Thymus (tissue), 11 donors: ENCODE measurements around the gene RPL11. TPM values are rescaled to one million over a fixed set of nuclear protein-coding genes. Genes with fewer than 3 reads are reported as not detected.

Experiments
- DNase-seq, 9 donors: peaks; one replicate each; pipeline ENCODE4 v3.0.0-alpha.2; 2013; ENCODE audit warnings: low spot score in 9 of 9, low read depth in 6 of 9, missing footprints in 1 of 9
- H3K27ac ChIP-seq, 2 donors: one replicate each; pipeline ENCODE4 v1.5.1; 2013; ENCODE audit warnings: control low read depth in 1 of 2, low read depth in 1 of 2, low read length in 1 of 2, mild to moderate bottlenecking in 1 of 2, moderate library complexity in 1 of 2
- H3K27me3 ChIP-seq, 2 donors: one replicate each; pipeline ENCODE4 v1.5.1; 2013; ENCODE audit warnings: low read length in 1 of 2; ENCODE audit not compliant: control insufficient read depth in 2 of 2, insufficient read depth in 1 of 2
- H3K36me3 ChIP-seq, 2 donors: one replicate each; pipeline ENCODE4 v1.5.1; 2013; ENCODE audit warnings: low read length in 1 of 2, mild to moderate bottlenecking in 1 of 2, moderate library complexity in 1 of 2; ENCODE audit not compliant: control insufficient read depth in 2 of 2, insufficient read depth in 2 of 2
- H3K4me1 ChIP-seq, 2 donors: one replicate each; pipeline ENCODE4 v1.5.1; 2013; ENCODE audit warnings: low read length in 2 of 2; ENCODE audit not compliant: control insufficient read depth in 2 of 2, insufficient read depth in 2 of 2
- H3K4me3 ChIP-seq, 2 donors: one replicate each; pipeline ENCODE4 v1.5.1; 2013; ENCODE audit warnings: low read length in 2 of 2, control low read depth in 1 of 2, mild to moderate bottlenecking in 1 of 2
- H3K9me3 ChIP-seq, 2 donors: one replicate each; pipeline ENCODE4 v1.5.1; 2013; ENCODE audit warnings: low read length in 1 of 2, mild to moderate bottlenecking in 1 of 2; ENCODE audit not compliant: control insufficient read depth in 2 of 2, insufficient read depth in 1 of 2
- WGBS: extraction: QIAGEN DNeasy Blood & Tissue Kit; methylation state at CpG from one replicate; pipeline ENCODE4 v1.1.7; 2013; 5-methylcytosine and 5-hydroxymethylcytosine counted together
- polyA plus RNA-seq: library from polyadenylated mRNA; stranded (reverse); fragments of 200-250 nt; gene quantifications from one replicate; pipeline ENCODE4 v1.2.3, GENCODE V29; 2013
- total RNA-seq: library from RNA; stranded (reverse); fragments of 120-200 nt; gene quantifications from one replicate; pipeline ENCODE4 v1.2.4, GENCODE V29; 2013
- donor health status: healthy.

Gene RPL11
- total and polyA plus RNA-seq, 2 donors, result 3,178 to 4,395 TPM

- no peaks in the 10 kb centered on the region for H3K4me1 ChIP-seq
- peaks cover 24 to 48% of the 10 kb centered on the region in 2 donors for H3K36me3 ChIP-seq
- DNase-seq, result no peak
- no peak overlapping the region for H3K4me3 ChIP-seq
- 94% methylated on average over 6 of the region's 6 CpGs for WGBS
- no peaks in the 10 kb centered on the region for H3K9me3 ChIP-seq
- no peaks in the 10 kb centered on the region for H3K27me3 ChIP-seq
- no peak overlapping the region for H3K27ac ChIP-seq
Measured at GRCh38 chr1:23704834-23705495, 13.4 kb downstream of the RPL11 start.

- H3K27me3 ChIP-seq, result no peaks in the 10 kb centered on the region
- 98% methylated on average over 4 of the region's 4 CpGs for WGBS
- H3K9me3 ChIP-seq, result no peaks in the 10 kb centered on the region
- no peaks in the 10 kb centered on the region for H3K4me1 ChIP-seq
- DNase-seq, result no peak
- H3K36me3 ChIP-seq, result peaks cover 5 to 28% of the 10 kb centered on the region in 2 donors
- H3K4me3 ChIP-seq, result no peak overlapping the region
- H3K27ac ChIP-seq, result no peak overlapping the region
Measured at GRCh38 chr1:23709229-23709628, 17.6 kb downstream of the RPL11 start.

DNA sequence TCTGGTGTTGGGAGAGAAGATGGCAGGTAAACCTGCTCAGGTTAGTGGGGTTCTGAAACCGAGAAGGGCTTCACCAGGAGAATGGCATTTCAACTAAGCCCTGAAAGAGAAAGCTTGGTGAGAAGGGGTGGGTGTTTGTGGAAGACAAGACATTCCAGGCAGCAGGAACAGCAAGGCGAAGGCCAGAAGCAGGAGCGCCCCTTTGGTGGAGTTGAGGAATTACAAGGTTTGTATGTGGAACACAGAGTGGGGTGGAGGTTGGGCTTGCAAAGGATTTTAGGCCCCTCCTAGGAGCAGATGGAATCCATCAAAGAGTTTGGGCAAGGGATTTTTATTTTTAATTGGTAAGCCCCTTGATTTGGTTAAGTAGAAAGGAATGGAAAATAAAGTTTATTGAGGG lies 26.9 kb downstream of the RPL11 start:
- Histone ChIP-seq H3K9me3 (no peaks in the 10 kb centered on the region), H3K4me1 (no peaks in the 10 kb centered on the region), H3K27ac (no peak overlapping the region), H3K27me3 (no peaks in the 10 kb centered on the region), H3K36me3 (no peaks in the 10 kb centered on the region), H3K4me3 (no peak overlapping the region)
- DNase-seq, result no peak
- 95% methylated on average over 3 of the region's 3 CpGs for WGBS

- H3K27me3 ChIP-seq, result no peaks in the 10 kb centered on the region
- no peaks in the 10 kb centered on the region for H3K4me1 ChIP-seq
- WGBS, result 93% methylated on average over 3 of the region's 3 CpGs
- no peak overlapping the region for H3K27ac ChIP-seq
- DNase-seq, result no peak
- no peak overlapping the region for H3K4me3 ChIP-seq
- no peaks in the 10 kb centered on the region for H3K36me3 ChIP-seq
- no peaks in the 10 kb centered on the region for H3K9me3 ChIP-seq
Measured at GRCh38 chr1:23719162-23719820, 27.7 kb downstream of the RPL11 start.

DNA sequence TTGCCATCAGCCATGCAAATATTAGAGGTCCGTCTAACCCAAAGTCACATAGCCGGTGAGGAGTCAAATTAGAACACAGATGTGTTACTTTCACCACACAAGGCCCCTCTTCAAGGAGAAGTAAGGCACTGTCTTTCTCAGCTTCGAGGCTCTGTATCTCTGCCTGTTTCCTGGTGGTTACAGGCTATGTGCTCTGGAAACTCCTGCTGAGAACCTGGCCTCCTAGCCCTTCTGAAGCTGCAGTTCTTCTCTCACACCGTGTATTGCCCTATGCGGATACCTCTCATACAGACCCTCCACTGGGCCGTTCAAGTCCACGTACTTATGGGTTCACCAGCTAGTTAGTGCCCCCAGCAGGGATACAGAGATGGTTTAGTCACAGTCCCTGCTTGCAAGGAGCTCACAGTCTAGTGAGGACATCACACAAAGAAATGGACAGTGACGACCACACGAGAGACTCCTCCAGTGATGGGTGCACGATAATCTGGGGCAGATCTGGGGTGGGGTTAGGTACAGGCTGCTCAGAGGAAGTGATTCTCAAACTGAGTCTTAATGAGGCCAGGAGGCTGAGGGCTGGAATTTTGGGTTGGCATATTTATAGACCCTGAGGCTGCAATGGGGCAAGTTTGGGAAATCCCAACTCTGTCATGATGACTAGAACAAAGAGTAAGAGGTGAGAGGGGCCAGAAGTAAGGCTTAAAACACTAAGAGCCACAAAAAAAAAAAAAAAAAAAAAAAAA lies 28.8 kb downstream of the RPL11 start:
- Histone ChIP-seq H3K4me3 (no peak overlapping the region), H3K4me1 (no peaks in the 10 kb centered on the region), H3K9me3 (no peaks in the 10 kb centered on the region), H3K36me3 (no peaks in the 10 kb centered on the region), H3K27ac (no peak overlapping the region), H3K27me3 (no peaks in the 10 kb centered on the region)
- 94% methylated on average over 10 of the region's 10 CpGs for WGBS
- DNase-seq, result no peak

DNA sequence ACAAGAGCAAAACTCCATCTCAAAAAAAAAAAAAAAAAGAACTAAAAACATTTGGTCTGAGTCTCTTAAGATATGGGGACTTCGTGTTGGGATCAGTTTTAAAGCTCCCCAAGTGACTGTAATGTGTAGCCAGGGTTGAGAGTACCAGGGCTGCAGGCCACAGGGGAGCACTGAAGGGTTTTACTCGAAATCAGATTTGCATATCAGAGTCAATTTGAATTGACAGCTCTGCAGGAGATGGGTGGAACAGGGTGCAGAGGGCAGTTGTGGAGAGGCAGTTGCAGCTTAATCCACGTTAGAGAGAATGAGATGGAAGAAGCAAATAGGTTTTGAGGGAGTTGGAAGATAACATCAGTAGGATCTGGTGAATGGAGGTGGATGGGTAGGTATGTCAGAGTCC lies 31.0 kb downstream of the RPL11 start:
- Histone ChIP-seq H3K9me3 (no peaks in the 10 kb centered on the region), H3K4me3 (no peak overlapping the region), H3K27me3 (no peaks in the 10 kb centered on the region), H3K27ac (no peak overlapping the region), H3K36me3 (no peaks in the 10 kb centered on the region), H3K4me1 (no peaks in the 10 kb centered on the region)
- WGBS, result 94% methylated on average over 3 of the region's 3 CpGs
- no peak for DNase-seq

DNA sequence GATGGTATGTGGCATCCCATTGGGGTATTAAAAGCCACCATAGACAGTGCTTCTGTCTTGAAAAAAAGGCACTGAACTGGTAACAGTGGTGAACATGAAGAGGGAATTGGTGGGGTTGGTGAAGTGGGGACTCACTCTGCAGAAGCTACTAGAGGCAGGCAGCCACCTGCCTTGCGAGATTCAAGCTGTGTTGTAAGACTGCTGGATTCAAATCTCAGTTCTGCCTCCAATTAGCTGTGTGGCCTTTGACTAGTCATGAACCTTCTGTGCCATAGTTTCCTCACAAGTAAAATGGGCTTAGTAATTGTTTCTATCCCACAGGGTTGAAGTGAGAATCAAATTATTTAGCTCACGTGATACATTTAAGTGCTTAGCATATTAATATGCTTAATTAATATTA lies 35.1 kb downstream of the RPL11 start:
- Histone ChIP-seq H3K27ac (no peak overlapping the region), H3K27me3 (no peaks in the 10 kb centered on the region), H3K4me3 (no peak overlapping the region), H3K4me1 (no peaks in the 10 kb centered on the region), H3K36me3 (no peaks in the 10 kb centered on the region), H3K9me3 (no peaks in the 10 kb centered on the region)
- no peak for DNase-seq
- 96% methylated on average over 2 of the region's 2 CpGs for WGBS

- no peak overlapping the region for H3K4me3 ChIP-seq
- H3K36me3 ChIP-seq, result no peaks in the 10 kb centered on the region
- H3K9me3 ChIP-seq, result no peaks in the 10 kb centered on the region
- DNase-seq, result no peak
- H3K27me3 ChIP-seq, result no peaks in the 10 kb centered on the region
- no peaks in the 10 kb centered on the region for H3K4me1 ChIP-seq
- WGBS, result 93% methylated on average over 9 of the region's 9 CpGs
- no peak overlapping the region for H3K27ac ChIP-seq
Measured at GRCh38 chr1:23727362-23727811, 35.8 kb downstream of the RPL11 start.
